Common myeloid progenitor, CD34-positive (primary cell): Measurements from ENCODE around the gene MSI2.
A peak's percentile ranks its signal among the peaks of the same experiment; 100 is the strongest.

Experiments
- CTCF ChIA-PET: fragments of 350-600 bp; sonication (Branson Sonifier 250); formaldehyde crosslinking; loops from one replicate; lab custom pipeline; 2021; ENCODE audit warnings: antibody characterized with exemption; lab: Charles Lee
- POLR2A ChIA-PET: fragments of 350-600 bp; sonication (Branson Sonifier 250); formaldehyde crosslinking; loops from one replicate; lab custom pipeline; 2021; ENCODE audit warnings: antibody characterized with exemption; lab: Charles Lee
- DNase-seq, 3 donors: peaks; one replicate each; pipeline versions ENCODE4 v3.0.0 to v3.0.0-alpha.2; 2013
- H3K27ac ChIP-seq, 2 experiments: 1 replicate in 1 of 2; 2 replicates in 1 of 2; pipeline ENCODE4 v1.7.0; 2013; ENCODE audit warnings: inconsistent platforms in 2 of 2, low read length in 2 of 2, mild to moderate bottlenecking in 2 of 2, low read depth in 1 of 2, moderate library complexity in 1 of 2; ENCODE audit not compliant: severe bottlenecking in 2 of 2, insufficient read depth in 1 of 2, poor library complexity in 1 of 2
- H3K27me3 ChIP-seq, 5 experiments: replicated peaks in 2 of 5; 1 replicate in 3 of 5; 2 replicates in 2 of 5; pipeline versions ENCODE4 v1.6.1 to v1.7.0; 2013; ENCODE audit warnings: low read length in 4 of 5, mild to moderate bottlenecking in 2 of 5, moderate library complexity in 2 of 5, inconsistent platforms in 1 of 5; ENCODE audit not compliant: insufficient read depth in 5 of 5, control insufficient read depth in 4 of 5
- H3K36me3 ChIP-seq, 4 experiments: 1 replicate in 2 of 4; 2 replicates in 2 of 4; pipeline versions ENCODE4 v1.6.1 to v1.7.0; 2013; ENCODE audit warnings: low read length in 3 of 4, control low read depth in 1 of 4, mild to moderate bottlenecking in 1 of 4; ENCODE audit not compliant: control insufficient read depth in 4 of 4, insufficient read depth in 4 of 4
- H3K4me1 ChIP-seq, 4 experiments: 1 replicate in 3 of 4; 2 replicates in 1 of 4; pipeline versions ENCODE4 v1.6.1 to v1.7.1; 2013; ENCODE audit warnings: low read length in 3 of 4, mild to moderate bottlenecking in 3 of 4, control low read depth in 1 of 4, inconsistent platforms in 1 of 4, moderate library complexity in 1 of 4; ENCODE audit not compliant: control insufficient read depth in 4 of 4, insufficient read depth in 4 of 4; ENCODE audit errors: control extremely low read depth in 1 of 4
- H3K4me3 ChIP-seq, 7 experiments: 1 replicate in 4 of 7; 2 replicates in 3 of 7; pipeline versions ENCODE4 v1.5.1 to v1.7.0; 2013; ENCODE audit warnings: mild to moderate bottlenecking in 7 of 7, low read length in 6 of 7, moderate library complexity in 6 of 7, inconsistent platforms in 2 of 7, low read depth in 2 of 7, control low read depth in 1 of 7; ENCODE audit not compliant: insufficient read depth in 4 of 7, control insufficient read depth in 1 of 7; ENCODE audit errors: extremely low read depth in 1 of 7
- H3K9me3 ChIP-seq, 5 experiments: 1 replicate in 4 of 5; 2 replicates in 1 of 5; pipeline versions ENCODE4 v1.6.1 to v1.7.1; 2013; ENCODE audit warnings: low read length in 4 of 5, mild to moderate bottlenecking in 2 of 5, inconsistent platforms in 1 of 5, low read depth in 1 of 5, moderate library complexity in 1 of 5; ENCODE audit not compliant: control insufficient read depth in 4 of 5, insufficient read depth in 2 of 5; ENCODE audit errors: control extremely low read depth in 1 of 5
- WGBS: methylation state at CpG from one replicate; pipeline ENCODE4 v1.1.5; 2013; ENCODE audit not compliant: insufficient coverage; 5-methylcytosine and 5-hydroxymethylcytosine counted together

MSI2 gene

DNA sequence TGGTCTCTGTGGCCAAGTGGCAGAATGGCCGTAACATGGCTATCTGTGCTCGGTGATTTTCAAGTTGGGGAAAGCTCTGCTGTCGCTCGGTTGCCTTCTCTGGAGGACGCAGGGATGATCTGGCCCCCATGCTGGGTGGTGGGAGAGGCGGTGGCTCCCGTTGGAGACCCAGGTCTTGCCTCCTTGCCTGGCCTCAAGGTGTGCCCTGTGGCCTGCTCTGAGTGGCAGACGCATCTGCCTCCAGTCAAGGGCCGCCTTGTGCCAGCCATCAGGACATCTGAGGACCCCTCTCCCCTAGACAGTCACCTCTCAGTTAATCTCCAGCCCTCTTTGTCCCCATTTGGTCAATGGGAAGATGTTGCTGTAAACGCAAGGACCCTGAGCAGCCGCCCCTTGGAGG, 322.9 kb downstream of the MSI2 start:
- 91% methylated on average over 9 of the region's 11 CpGs for WGBS
- Histone ChIP-seq H3K9me3 (no peaks in the 10 kb centered on the region), H3K36me3 (peaks cover 2 to 46% (median 16%) of the 10 kb centered on the region in 4 experiments), H3K27ac (peak overlapping the region in 1 of 2 experiments; percentile 10), H3K4me1 (peaks cover 0 to 60% (median 9%) of the 10 kb centered on the region in 4 experiments), H3K4me3 (no peak overlapping the region), H3K27me3 (no peaks in the 10 kb centered on the region)
- DNase-seq = no peak
- CTCF ChIA-PET = no interaction called here
- POLR2A ChIA-PET = no interaction called here

DNA sequence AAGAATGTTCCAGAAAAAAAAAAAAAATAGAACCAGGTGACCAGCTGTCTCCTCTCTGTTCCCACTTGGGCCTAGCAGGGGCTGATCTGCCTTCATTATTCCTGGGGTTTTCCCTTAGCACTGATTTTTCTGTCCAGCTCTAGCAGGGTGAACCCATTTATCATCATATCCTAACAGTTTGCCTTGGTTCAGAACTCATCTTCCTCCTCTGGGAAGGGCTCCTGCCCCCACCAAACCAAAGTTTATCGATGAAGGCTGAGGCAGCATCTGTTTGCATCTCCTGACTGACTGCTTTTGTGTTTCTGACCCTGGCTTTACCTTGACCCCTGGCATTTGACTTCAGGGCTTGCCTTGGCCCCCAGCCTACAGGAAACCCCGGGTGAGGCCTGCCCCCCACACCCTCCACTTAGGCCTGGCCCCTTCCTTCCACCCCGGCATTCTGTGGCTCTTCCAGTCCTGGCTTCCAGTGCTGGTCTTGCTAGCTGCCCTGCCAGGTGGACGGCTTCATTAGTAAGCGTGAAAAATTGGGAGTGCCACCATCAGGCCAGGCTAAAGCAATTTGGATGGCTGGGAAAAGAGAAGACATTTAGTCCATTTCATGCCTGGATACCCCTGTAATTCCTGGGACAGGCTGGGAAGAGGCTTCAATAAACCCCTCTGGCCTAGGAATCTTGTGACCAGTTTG, 323.9 kb downstream of the MSI2 start:
- 46% methylated on average over 5 of the region's 5 CpGs for WGBS
- peaks cover 0 to 58% (median 9%) of the 10 kb centered on the region in 4 experiments for H3K4me1 ChIP-seq
- no peak overlapping the region for H3K4me3 ChIP-seq
- no peaks in the 10 kb centered on the region for H3K9me3 ChIP-seq
- peak overlapping the region in 1 of 2 experiments; percentile 16 for H3K27ac ChIP-seq
- DNase-seq = no peak
- H3K27me3 ChIP-seq = no peaks in the 10 kb centered on the region
- ChIA-PET POLR2A (interaction anchor here (0.6 kb wide), 1 partner anchor 975 kb away, joined by 4 read pairs; no protein-coding TSS in a partner anchor), CTCF (interaction anchor here (1.3 kb wide), 1 partner anchor 318 kb away, joined by 3 read pairs; no protein-coding TSS in a partner anchor)
- H3K36me3 ChIP-seq = peaks cover 2 to 46% (median 20%) of the 10 kb centered on the region in 4 experiments

DNA sequence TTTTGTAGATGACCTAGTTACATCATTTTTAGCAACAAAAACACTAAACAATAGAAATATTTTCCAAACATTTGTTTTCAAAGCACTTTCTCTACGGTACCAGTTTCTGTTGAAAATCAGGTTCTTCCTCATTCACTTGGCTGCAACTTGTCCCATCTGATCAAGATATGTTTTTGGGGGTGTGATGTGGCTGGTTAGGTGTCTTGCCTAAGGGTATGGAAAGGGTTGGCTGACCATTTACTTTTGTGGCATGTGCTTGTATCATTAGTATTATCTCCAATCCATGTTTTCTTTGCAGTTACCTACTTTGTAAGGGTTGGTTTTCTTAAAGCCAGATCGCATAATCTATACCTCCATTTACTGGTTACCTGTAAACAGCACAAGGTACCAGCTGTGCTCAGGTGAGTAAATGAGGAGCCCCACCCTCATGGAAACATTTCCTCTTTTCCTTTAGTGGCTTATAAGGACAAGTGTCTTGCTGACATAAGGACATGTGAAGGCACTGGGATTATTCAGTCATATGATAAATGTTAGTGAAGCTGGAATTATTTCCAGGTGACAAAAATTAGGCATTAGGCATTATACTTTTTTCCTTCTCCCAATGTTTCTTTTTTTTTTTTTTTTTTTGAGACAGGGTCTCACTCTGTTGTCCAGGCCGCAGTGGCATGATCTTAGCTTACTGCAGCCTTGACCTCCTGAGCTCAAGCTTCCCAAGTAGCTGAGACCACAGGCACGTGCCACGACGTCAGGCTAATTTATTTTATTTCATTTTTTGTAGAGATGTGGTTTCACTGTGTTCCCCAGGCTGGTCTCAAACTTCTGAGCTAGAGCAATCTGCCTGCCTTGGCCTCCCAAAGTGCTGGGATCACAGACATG, 326.8 kb downstream of the MSI2 start:
- H3K4me3 ChIP-seq = no peak overlapping the region
- no peaks in the 10 kb centered on the region for H3K27me3 ChIP-seq
- ChIA-PET POLR2A (interaction anchor here (0.7 kb wide), 1 partner anchor 499 kb away, joined by 5 read pairs; no protein-coding TSS in a partner anchor), CTCF (no interaction called here)
- WGBS = no CpG with 5 or more reads among the region's 6 CpGs
- H3K36me3 ChIP-seq = peaks cover 10 to 47% (median 24%) of the 10 kb centered on the region in 4 experiments
- no peak for DNase-seq
- H3K27ac ChIP-seq = no peak overlapping the region
- H3K9me3 ChIP-seq = no peaks in the 10 kb centered on the region
- H3K4me1 ChIP-seq = peaks cover 0 to 37% (median 8%) of the 10 kb centered on the region in 4 experiments

DNA sequence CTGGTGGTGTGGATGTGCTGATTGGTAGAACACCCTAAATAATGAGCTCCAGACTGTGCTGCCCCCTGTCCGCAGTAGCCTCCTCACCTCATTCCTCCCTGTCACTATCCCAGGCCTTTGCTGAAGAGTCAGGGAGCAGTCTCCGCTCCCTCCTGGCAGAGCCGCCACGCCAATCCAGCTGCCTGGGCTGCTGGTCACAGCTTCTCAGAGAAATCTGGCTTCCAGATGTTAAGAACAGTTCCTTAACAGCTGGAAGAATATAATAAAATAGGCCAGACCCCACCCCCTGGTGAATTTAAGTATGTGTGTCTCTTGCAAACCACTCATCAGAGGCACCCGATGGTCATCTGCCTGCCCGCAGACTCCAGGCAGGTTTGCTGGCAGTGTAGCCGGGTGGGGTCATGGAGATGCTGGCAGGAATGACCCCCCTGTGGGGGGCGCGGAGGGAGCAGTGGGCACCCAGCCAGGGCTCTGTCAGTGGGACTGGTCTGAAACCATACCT, 327.8 kb downstream of the MSI2 start:
- ChIA-PET CTCF (no interaction called here), POLR2A (no interaction called here)
- 99% methylated on average over 8 of the region's 9 CpGs for WGBS
- DNase-seq = no peak
- Histone ChIP-seq H3K27me3 (no peaks in the 10 kb centered on the region), H3K4me1 (peaks cover 0 to 28% (median 3%) of the 10 kb centered on the region in 4 experiments), H3K36me3 (peaks cover 11 to 50% (median 30%) of the 10 kb centered on the region in 4 experiments), H3K9me3 (no peaks in the 10 kb centered on the region), H3K4me3 (no peak overlapping the region), H3K27ac (no peak overlapping the region)

DNA sequence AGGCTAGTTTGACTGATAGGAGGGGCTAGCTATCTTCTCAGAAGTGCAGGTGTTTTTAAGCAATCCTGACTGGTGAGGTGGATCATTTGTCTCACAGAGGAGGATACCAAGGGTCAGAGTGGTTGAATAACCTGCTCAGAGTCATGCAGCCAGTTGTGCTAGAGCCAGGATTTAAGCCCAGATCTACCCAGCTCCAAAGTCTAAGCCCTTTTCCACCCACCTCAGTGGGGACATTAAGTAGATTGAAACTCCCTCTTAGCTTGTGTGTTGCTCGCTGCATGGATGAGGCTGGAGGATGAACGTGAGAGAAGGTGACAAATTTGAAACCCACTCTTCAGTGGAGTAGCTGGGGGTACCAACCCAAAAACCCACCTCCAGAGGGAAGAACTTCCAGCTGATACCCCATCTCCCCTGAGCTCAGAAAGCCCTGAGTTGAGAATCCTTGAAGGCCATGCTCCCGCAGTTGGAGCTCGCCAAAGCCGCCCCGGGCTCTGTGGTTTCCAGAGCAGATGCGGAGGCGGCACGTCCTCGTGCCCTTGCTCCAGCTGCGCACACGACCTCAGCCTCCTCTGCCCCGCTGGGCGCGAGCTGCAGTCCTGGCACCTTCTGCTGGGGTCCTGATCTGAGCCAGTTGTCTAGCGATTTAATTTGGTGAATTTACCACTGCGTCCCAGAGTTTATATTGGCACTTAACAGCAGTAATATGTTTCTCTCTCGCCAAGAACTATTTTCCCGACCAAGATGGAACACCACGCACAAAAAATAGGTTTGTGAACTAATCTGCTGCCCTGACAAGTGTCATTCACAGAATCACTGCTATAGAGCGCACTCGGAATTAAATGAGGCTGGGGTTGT, 329.2 kb downstream of the MSI2 start:
- Histone ChIP-seq H3K9me3 (no peaks in the 10 kb centered on the region), H3K36me3 (peaks cover 18 to 56% (median 35%) of the 10 kb centered on the region in 4 experiments), H3K27ac (no peak overlapping the region), H3K27me3 (no peaks in the 10 kb centered on the region), H3K4me3 (no peak overlapping the region), H3K4me1 (peaks cover 0 to 16% (median 1%) of the 10 kb centered on the region in 4 experiments)
- CTCF ChIA-PET = interaction anchor here (1.2 to 1.5 kb wide), 3 partner anchors 9 to 343 kb away, joined by 3 to 7 read pairs (median 3); no protein-coding TSS in a partner anchor
- WGBS = 98% methylated on average over 20 of the region's 22 CpGs
- POLR2A ChIA-PET = interaction anchor here (0.8 kb wide), 1 partner anchor 511 kb away, joined by 4 read pairs; no protein-coding TSS in a partner anchor
- peak in 2 of 3 donors; percentile 24 to 31 for DNase-seq

DNA sequence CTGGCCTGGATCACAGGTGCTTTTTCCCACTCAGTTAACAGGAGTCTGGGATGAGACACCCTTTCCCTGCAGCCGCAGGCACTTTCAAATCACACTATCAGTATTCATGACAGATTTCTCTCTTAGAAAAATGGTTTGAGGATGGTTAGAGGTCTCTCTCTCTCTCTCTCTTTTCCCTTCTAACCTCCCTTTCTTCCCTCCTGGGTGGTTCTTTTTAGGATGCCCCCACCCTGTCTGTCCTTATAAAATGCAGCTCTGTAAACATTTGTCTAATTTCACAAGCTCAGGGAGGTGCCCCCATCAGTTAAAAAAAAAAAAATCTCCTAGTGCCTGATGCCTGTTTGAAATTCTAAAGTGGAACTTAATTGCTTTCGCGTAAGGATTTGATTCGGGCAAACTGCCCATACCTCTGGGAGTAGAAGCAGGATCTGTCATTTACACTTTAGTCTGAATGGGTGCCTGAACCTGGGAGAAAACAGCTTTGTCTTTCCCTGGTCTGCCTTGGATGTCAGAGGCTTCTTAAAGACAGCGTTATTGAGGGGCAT, 329.9 kb downstream of the MSI2 start:
- H3K9me3 ChIP-seq = no peaks in the 10 kb centered on the region
- no peak for DNase-seq
- H3K36me3 ChIP-seq = peaks cover 21 to 59% (median 35%) of the 10 kb centered on the region in 4 experiments
- WGBS = 96% methylated on average over 4 of the region's 5 CpGs
- ChIA-PET CTCF (interaction anchor here (1.2 to 2.2 kb wide), 4 partner anchors 9 to 344 kb away, joined by 3 to 8 read pairs (median 5); no protein-coding TSS in a partner anchor), POLR2A (interaction anchor here (0.8 kb wide), 1 partner anchor 510 kb away, joined by 4 read pairs; no protein-coding TSS in a partner anchor)
- no peak overlapping the region for H3K4me3 ChIP-seq
- no peak overlapping the region for H3K27ac ChIP-seq
- no peaks in the 10 kb centered on the region for H3K27me3 ChIP-seq
- peaks cover 0 to 16% (median 1%) of the 10 kb centered on the region in 4 experiments for H3K4me1 ChIP-seq
